ENCODE results near the gene HDAC1. TPM values are rescaled to one million over a fixed set of nuclear protein-coding genes. Genes with fewer than 3 reads are reported as not detected.

HDAC1 gene
- total RNA-seq, 1 experiment from 2014 or later: 107 TPM

Other genes with a start within 250 kb of the HDAC1 start
- gene TMEM39B, start 219.1 kb upstream of the HDAC1 start, total RNA-seq (2014; rRNA removed; shearing (Covaris generic); ENCODE audit: low replicate concordance): 7.0 and 8.0 TPM in 2 replicates
- gene KPNA6, start 184.0 kb upstream of the HDAC1 start, total RNA-seq (2014; rRNA removed; shearing (Covaris generic); ENCODE audit: low replicate concordance): 24.9 and 26.6 TPM in 2 replicates
- gene TXLNA, start 112.4 kb upstream of the HDAC1 start, total RNA-seq (2014; rRNA removed; shearing (Covaris generic); ENCODE audit: low replicate concordance): 58.5 and 63.9 TPM in 2 replicates
- 9.3 and 16.4 TPM in 2 replicates for gene CCDC28B, start 91.5 kb upstream of the HDAC1 start, total RNA-seq (2014; rRNA removed; shearing (Covaris generic); ENCODE audit: low replicate concordance)
- gene IQCC, start 86.4 kb upstream of the HDAC1 start, total RNA-seq (2014; rRNA removed; shearing (Covaris generic); ENCODE audit: low replicate concordance): 4.0 and 5.5 TPM in 2 replicates
- not detected in 2 replicates for gene DCDC2B, start 83.0 kb upstream of the HDAC1 start, total RNA-seq (2014; rRNA removed; shearing (Covaris generic); ENCODE audit: low replicate concordance)
- gene TMEM234, start 69.7 kb upstream of the HDAC1 start, total RNA-seq (2014; rRNA removed; shearing (Covaris generic); ENCODE audit: low replicate concordance): 15.1 and 17.1 TPM in 2 replicates
- gene EIF3I, start 69.7 kb upstream of the HDAC1 start, total RNA-seq (2014; rRNA removed; shearing (Covaris generic); ENCODE audit: low replicate concordance): 441 and 448 TPM in 2 replicates
- not detected in 2 replicates for gene FAM167B, start 44.9 kb upstream of the HDAC1 start, total RNA-seq (2014; rRNA removed; shearing (Covaris generic); ENCODE audit: low replicate concordance)
- gene LCK, start 40.8 kb upstream of the HDAC1 start, total RNA-seq (2014; rRNA removed; shearing (Covaris generic); ENCODE audit: low replicate concordance): not detected in 2 replicates
- gene MARCKSL1, start 44.1 kb downstream of the HDAC1 start, total RNA-seq (2014; rRNA removed; shearing (Covaris generic); ENCODE audit: low replicate concordance): 7.1 and 12.0 TPM in 2 replicates
- gene FAM229A, start 70.4 kb downstream of the HDAC1 start, total RNA-seq (2014; rRNA removed; shearing (Covaris generic); ENCODE audit: low replicate concordance): not detected in 2 replicates
- gene TSSK3, start 70.5 kb downstream of the HDAC1 start, total RNA-seq (2014; rRNA removed; shearing (Covaris generic); ENCODE audit: low replicate concordance): not detected in 2 replicates
- gene BSDC1, start 102.4 kb downstream of the HDAC1 start, total RNA-seq (2014; rRNA removed; shearing (Covaris generic); ENCODE audit: low replicate concordance): 44.7 and 51.9 TPM in 2 replicates
- not detected in 2 replicates for gene ZBTB8B, start 173.0 kb downstream of the HDAC1 start, total RNA-seq (2014; rRNA removed; shearing (Covaris generic); ENCODE audit: low replicate concordance)
- 3.4 and 6.4 TPM in 2 replicates for gene ZBTB8A, start 247.3 kb downstream of the HDAC1 start, total RNA-seq (2014; rRNA removed; shearing (Covaris generic); ENCODE audit: low replicate concordance)

Measured in Caki2 (cell line).